Neural progenitor cell (in vitro differentiated cells): ENCODE results near the gene KLHL29.

ENCODE experiments used
- EZH2 ChIP-seq: fragments of 200-600 bp; sonication (generic); IDR thresholded peaks from 2 replicates; pipeline ENCODE4 v1.6.1; 2017; ENCODE audit warnings: antibody characterized with exemption, mild to moderate bottlenecking, moderate library complexity
- TF ChIP-seq, protein P1 (sequence below): fragments of 200-600 bp; sonication (generic); IDR thresholded peaks from 2 replicates; pipeline ENCODE4 v1.5.1; 2017; ENCODE audit warnings: antibody characterized with exemption, mild to moderate bottlenecking

- TF ChIP-seq, protein P1, sequence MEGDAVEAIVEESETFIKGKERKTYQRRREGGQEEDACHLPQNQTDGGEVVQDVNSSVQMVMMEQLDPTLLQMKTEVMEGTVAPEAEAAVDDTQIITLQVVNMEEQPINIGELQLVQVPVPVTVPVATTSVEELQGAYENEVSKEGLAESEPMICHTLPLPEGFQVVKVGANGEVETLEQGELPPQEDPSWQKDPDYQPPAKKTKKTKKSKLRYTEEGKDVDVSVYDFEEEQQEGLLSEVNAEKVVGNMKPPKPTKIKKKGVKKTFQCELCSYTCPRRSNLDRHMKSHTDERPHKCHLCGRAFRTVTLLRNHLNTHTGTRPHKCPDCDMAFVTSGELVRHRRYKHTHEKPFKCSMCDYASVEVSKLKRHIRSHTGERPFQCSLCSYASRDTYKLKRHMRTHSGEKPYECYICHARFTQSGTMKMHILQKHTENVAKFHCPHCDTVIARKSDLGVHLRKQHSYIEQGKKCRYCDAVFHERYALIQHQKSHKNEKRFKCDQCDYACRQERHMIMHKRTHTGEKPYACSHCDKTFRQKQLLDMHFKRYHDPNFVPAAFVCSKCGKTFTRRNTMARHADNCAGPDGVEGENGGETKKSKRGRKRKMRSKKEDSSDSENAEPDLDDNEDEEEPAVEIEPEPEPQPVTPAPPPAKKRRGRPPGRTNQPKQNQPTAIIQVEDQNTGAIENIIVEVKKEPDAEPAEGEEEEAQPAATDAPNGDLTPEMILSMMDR: no peak
- no peak for TF ChIP-seq EZH2
These were observed 300.2 kb downstream of the KLHL29 start for GRCh38 chr2:23685181-23685580.
